Endodermal cell (in vitro differentiated cells): ENCODE measurements around the gene SDR42E1. TPM values are rescaled to one million over a fixed set of nuclear protein-coding genes. Genes with fewer than 3 reads are reported as not detected.

Experiments used
- DNase-seq: peaks from one replicate; pipeline ENCODE4 v3.0.0-alpha.2; 2017
- H3K27ac ChIP-seq: 2 replicates; pipeline ENCODE4 v1.5.1; 2013; ENCODE audit warnings: mild to moderate bottlenecking, low read depth, low read length, moderate library complexity
- H3K27me3 ChIP-seq: 2 replicates; pipeline ENCODE4 v1.6.1; 2013; ENCODE audit warnings: mild to moderate bottlenecking, low read length, moderate library complexity; ENCODE audit not compliant: insufficient read depth, control insufficient read depth, poor library complexity, severe bottlenecking
- H3K36me3 ChIP-seq: 2 replicates; pipeline ENCODE4 v1.7.0; 2013; ENCODE audit warnings: mild to moderate bottlenecking, low read length, moderate library complexity; ENCODE audit not compliant: control insufficient read depth, insufficient read depth
- H3K4me1 ChIP-seq: one replicate; pipeline ENCODE4 v1.7.0; 2013; ENCODE audit warnings: low read length; ENCODE audit not compliant: control insufficient read depth, insufficient read depth
- H3K4me3 ChIP-seq: 2 replicates; pipeline ENCODE4 v1.5.1; 2013; ENCODE audit warnings: mild to moderate bottlenecking, low read length, moderate library complexity
- H3K9ac ChIP-seq: 2 replicates; pipeline ENCODE4 v1.6.1; 2013; ENCODE audit warnings: mild to moderate bottlenecking, low read length, moderate library complexity; ENCODE audit not compliant: poor library complexity, severe bottlenecking; ENCODE audit errors: extremely low read depth
- H3K9me3 ChIP-seq: 2 replicates; pipeline ENCODE4 v1.6.1; 2013; ENCODE audit warnings: mild to moderate bottlenecking, low read length, moderate library complexity; ENCODE audit not compliant: control insufficient read depth
- H3K27ac Mint-ChIP-seq: 2 replicates; pipeline ENCODE4 v1.8.0; 2020; ENCODE audit warnings: mixed read lengths
- H3K27me3 Mint-ChIP-seq: 2 replicates; pipeline ENCODE4 v1.8.0; 2021; ENCODE audit warnings: mild to moderate bottlenecking, mixed read lengths; ENCODE audit not compliant: insufficient read depth
- H3K36me3 Mint-ChIP-seq: 2 replicates; pipeline ENCODE4 v1.8.0; 2020; ENCODE audit warnings: low read depth, mixed read lengths
- H3K4me1 Mint-ChIP-seq: 2 replicates; pipeline ENCODE4 v1.8.0; 2020; ENCODE audit warnings: mixed read lengths
- H3K4me3 Mint-ChIP-seq: 2 replicates; pipeline ENCODE4 v1.8.0; 2020; ENCODE audit warnings: mild to moderate bottlenecking, moderate library complexity, mixed read lengths
- H3K9me3 Mint-ChIP-seq: 2 replicates; pipeline ENCODE4 v1.8.0; 2020; ENCODE audit warnings: mild to moderate bottlenecking, mixed read lengths
- CTCF ChIP-seq: fragments of 200-600 bp; sonication (generic); conservative IDR thresholded peaks from 2 replicates; pipeline ENCODE4 v1.5.0; 2021; ENCODE audit warnings: antibody characterized with exemption, mild to moderate bottlenecking
- WGBS, 2 experiments: methylation state at CpG; one replicate each; pipeline versions ENCODE4 v1.1.5 to v1.1.7; 2013; ENCODE audit warnings: missing lambda C conversion rate in 2 of 2, mixed read lengths in 1 of 2; ENCODE audit not compliant: insufficient coverage in 1 of 2, insufficient read length in 1 of 2; 5-methylcytosine and 5-hydroxymethylcytosine counted together
- total RNA-seq, 2 donors: library from RNA; stranded (reverse); fragmentation: NEBNext Ultra II Directional in 1 of 2; extraction: Animal tissue kit (Norgen Biotek cat#: 25700) in 1 of 2; gene quantifications; 2 replicates in 1 of 2; 3 replicates in 1 of 2; pipeline ENCODE4 v1.2.1, GENCODE V29; 2021

SDR42E1 gene
- total RNA-seq, 2 donors from 2014 or later = 0.15 TPM; not detected in 1

GRCh38 chr16:81939164-81940056 lies 71.9 kb downstream of the SDR42E1 start:
- peak; percentile 84 for DNase-seq
- Mint-ChIP-seq H3K4me3 (peak overlapping the region; percentile 18), H3K9me3 (no peaks in the 10 kb centered on the region), H3K27ac (peak overlapping the region; percentile 83), H3K27me3 (peaks cover 8% of the 10 kb centered on the region), H3K36me3 (peaks cover 24% of the 10 kb centered on the region), H3K4me1 (peaks cover 54% of the 10 kb centered on the region)
- H3K9ac ChIP-seq = no peak overlapping the region
- H3K36me3 ChIP-seq = peaks cover 13% of the 10 kb centered on the region
- TF ChIP-seq CTCF = peak; percentile 64
- H3K9me3 ChIP-seq = no peaks in the 10 kb centered on the region
- 66 to 78% methylated on average over 5 to 7 of the region's 7 CpGs for WGBS, 2 experiments
- no peak overlapping the region for H3K4me3 ChIP-seq
- H3K27me3 ChIP-seq = no peaks in the 10 kb centered on the region
- peaks cover 3% of the 10 kb centered on the region for H3K4me1 ChIP-seq
- H3K27ac ChIP-seq = no peak overlapping the region

Other genes starting within 250 kb of the SDR42E1 start
- gene PLCG2, start 232.2 kb downstream of the SDR42E1 start, total RNA-seq = 10 to 100 TPM; 34.7 to 48.4 TPM
- not detected for gene HSD17B2, start 23.8 kb upstream of the SDR42E1 start, total RNA-seq
- gene MPHOSPH6, start 158.8 kb upstream of the SDR42E1 start, total RNA-seq = 10 to 100 TPM; 38.6 to 39.1 TPM